Measurements from ENCODE around the gene LAMA1. TPM values are rescaled to one million over a fixed set of nuclear protein-coding genes. Genes with fewer than 3 reads are reported as not detected.

The LAMA1 gene
- total RNA-seq, 4 donors from 2014 or later, result 0.17 to 1.7 (median 0.61) TPM

DNA sequence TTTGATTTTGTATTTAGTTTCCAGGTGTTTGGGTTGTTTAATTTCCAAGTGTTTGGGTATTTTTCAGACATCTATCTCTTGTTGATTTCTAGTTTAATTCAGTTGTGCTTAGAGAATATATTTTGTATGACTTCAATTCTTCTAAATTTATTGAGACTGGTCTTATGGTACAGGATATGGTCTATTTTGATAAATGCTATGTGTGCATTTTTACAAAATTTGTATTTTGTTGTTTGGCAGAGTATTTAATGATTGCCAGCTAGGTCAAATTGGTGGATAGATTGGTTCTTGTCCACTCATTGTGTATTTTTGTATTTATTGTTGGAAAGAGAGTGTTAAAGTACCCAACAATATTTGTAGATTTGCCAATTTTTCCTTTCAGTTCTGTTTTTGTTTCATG, 23.7 kb upstream of the LAMA1 start:
- no peak for TF ChIP-seq POLR2A (IDR thresholded peaks at IDR 0.05)
- TF ChIP-seq, protein P1, sequence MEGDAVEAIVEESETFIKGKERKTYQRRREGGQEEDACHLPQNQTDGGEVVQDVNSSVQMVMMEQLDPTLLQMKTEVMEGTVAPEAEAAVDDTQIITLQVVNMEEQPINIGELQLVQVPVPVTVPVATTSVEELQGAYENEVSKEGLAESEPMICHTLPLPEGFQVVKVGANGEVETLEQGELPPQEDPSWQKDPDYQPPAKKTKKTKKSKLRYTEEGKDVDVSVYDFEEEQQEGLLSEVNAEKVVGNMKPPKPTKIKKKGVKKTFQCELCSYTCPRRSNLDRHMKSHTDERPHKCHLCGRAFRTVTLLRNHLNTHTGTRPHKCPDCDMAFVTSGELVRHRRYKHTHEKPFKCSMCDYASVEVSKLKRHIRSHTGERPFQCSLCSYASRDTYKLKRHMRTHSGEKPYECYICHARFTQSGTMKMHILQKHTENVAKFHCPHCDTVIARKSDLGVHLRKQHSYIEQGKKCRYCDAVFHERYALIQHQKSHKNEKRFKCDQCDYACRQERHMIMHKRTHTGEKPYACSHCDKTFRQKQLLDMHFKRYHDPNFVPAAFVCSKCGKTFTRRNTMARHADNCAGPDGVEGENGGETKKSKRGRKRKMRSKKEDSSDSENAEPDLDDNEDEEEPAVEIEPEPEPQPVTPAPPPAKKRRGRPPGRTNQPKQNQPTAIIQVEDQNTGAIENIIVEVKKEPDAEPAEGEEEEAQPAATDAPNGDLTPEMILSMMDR (IDR thresholded peaks at IDR 0.05), result no peak
- no peak overlapping the region for H3K4me3 ChIP-seq (ENCODE audit: low read depth, poor library complexity, severe bottlenecking)
- intact Hi-C loops (cut with DNase I; ENCODE audit: low total_unique reads), result no loop called here
- DNase-seq (ENCODE audit: low spot score in 2 of 2), result no peak

GRCh38 chr18:7139409-7139808, 21.8 kb upstream of the LAMA1 start:
- 90 to 91% methylated on average over 4 of the region's 4 CpGs for WGBS, 2 donors
- no peak overlapping the region for H3K4me3 ChIP-seq (ENCODE audit: low read depth, poor library complexity, severe bottlenecking)
- intact Hi-C loops (cut with DNase I; ENCODE audit: low total_unique reads), result no loop called here

DNA sequence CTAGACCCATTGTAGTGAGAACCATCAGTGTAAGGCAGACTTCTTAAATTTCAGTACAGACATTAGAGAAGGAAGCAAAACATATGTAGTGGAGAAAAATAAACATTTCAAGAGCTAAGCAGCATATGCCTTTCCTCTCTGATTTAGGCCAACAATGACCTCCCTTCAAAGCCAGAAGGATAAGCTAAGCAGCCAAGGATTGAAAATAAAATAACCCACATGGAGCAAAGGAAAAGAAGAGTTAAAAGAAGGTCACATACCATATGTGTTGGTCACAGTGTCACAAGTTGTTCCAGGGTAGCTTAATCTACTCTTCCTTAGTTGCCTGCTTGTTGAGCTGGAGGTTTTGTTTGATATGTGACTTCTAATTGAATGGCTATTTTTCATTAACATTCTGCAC, 15.6 kb upstream of the LAMA1 start:
- TF ChIP-seq POLR2A (IDR thresholded peaks at IDR 0.05), result no peak
- TF ChIP-seq, protein P1 (IDR thresholded peaks at IDR 0.05), result no peak
- DNase-seq (ENCODE audit: low spot score in 2 of 2), result no peak
- intact Hi-C loops (cut with DNase I; ENCODE audit: low total_unique reads), result no loop called here
- H3K4me3 ChIP-seq (ENCODE audit: low read depth, poor library complexity, severe bottlenecking), result no peak overlapping the region

More at GRCh38 chr18:7139409-7139808, 21.8 kb upstream of the LAMA1 start:
- TF ChIP-seq, protein P1 (IDR thresholded peaks at IDR 0.05), result no peak
- no peak for TF ChIP-seq POLR2A (IDR thresholded peaks at IDR 0.05)
- no peak for DNase-seq (ENCODE audit: low spot score in 2 of 2)

- TF ChIP-seq POLR2A (IDR thresholded peaks at IDR 0.05), result no peak
- TF ChIP-seq, protein P1 (IDR thresholded peaks at IDR 0.05), result no peak
Observed at GRCh38 chr18:7132356-7133150, 15.0 kb upstream of the LAMA1 start.

GRCh38 chr18:7122376-7122775, 4.8 kb upstream of the LAMA1 start:
- H3K4me3 ChIP-seq (ENCODE audit: low read depth, poor library complexity, severe bottlenecking), result no peak overlapping the region
- WGBS, 2 donors, result 55 to 89% methylated on average over 4 of the region's 4 CpGs
- intact Hi-C loops (cut with DNase I; ENCODE audit: low total_unique reads), result no loop called here
- DNase-seq (ENCODE audit: low spot score in 2 of 2), result no peak
- no peak for TF ChIP-seq POLR2A (IDR thresholded peaks at IDR 0.05)
- TF ChIP-seq, protein P1 (IDR thresholded peaks at IDR 0.05), result no peak

More at GRCh38 chr18:7132356-7133150, 15.0 kb upstream of the LAMA1 start:
- intact Hi-C loops (cut with DNase I; ENCODE audit: low total_unique reads), result no loop called here
- WGBS, 2 donors, result 76 to 78% methylated on average over 9 of the region's 9 CpGs
- no peak overlapping the region for H3K4me3 ChIP-seq (ENCODE audit: low read depth, poor library complexity, severe bottlenecking)
- DNase-seq (ENCODE audit: low spot score in 2 of 2), result no peak
